ENCODE results near the gene INTS2. TPM values are rescaled to one million over a fixed set of nuclear protein-coding genes. Genes with fewer than 3 reads are reported as not detected.

The INTS2 gene
- total RNA-seq, 1 experiment from 2014 or later, result 17.5 TPM

- no peak overlapping the region for H2AFZ ChIP-seq
- H3K27ac ChIP-seq, result no peak overlapping the region
Observed at GRCh38 chr17:61843435-61843834, 84.3 kb downstream of the INTS2 start.

GRCh38 chr17:61842899-61843298 is 84.9 kb downstream of the INTS2 start:
- intact Hi-C loops (cut with micrococcal nuclease; ENCODE audit: unreplicated experiment), result no loop called here
- H3K79me2 ChIP-seq (ENCODE audit: low read depth), result no peaks in the 10 kb centered on the region
- no peak overlapping the region for H2AFZ ChIP-seq
- no peaks in the 10 kb centered on the region for H3K4me1 ChIP-seq (replicated peaks; ENCODE audit: insufficient read depth)
- no TSS peak for BruUV-seq (replicated peaks)
- TF ChIP-seq CTCF (conservative IDR thresholded peaks at IDR 0.05) (no peak), EZH2 (IDR thresholded peaks at IDR 0.05; ENCODE audit: low read depth) (no peak)
- 0 out of 2 replicates have a peak, but pooled peaks cover 4% of the 10 kb centered on the region for H3F3A ChIP-seq (ENCODE audit: insufficient read depth, low read depth)
- no peaks in the 10 kb centered on the region for H3K9me3 ChIP-seq (ENCODE audit: insufficient read depth, low read depth)
- H3K4me2 ChIP-seq, result no peak overlapping the region
- no peak overlapping the region for H3K4me3 ChIP-seq
- POLR2A ChIA-PET (ENCODE audit: unreplicated experiment), result interaction anchor here (0.5 kb wide), 1 partner anchor 221 kb away, joined by 3 read pairs; no protein-coding TSS in a partner anchor
- H4K20me1 ChIP-seq (ENCODE audit: insufficient read depth), result no peaks in the 10 kb centered on the region
- H3K27me3 ChIP-seq (ENCODE audit: insufficient read depth, low read depth), result no peaks in the 10 kb centered on the region
- H3K27ac ChIP-seq, result no peak overlapping the region
- 0 out of 2 replicates have a peak, but pooled peaks cover 3% of the 10 kb centered on the region for H3K36me3 ChIP-seq (ENCODE audit: low read depth)
- CTCF ChIA-PET, result no interaction called here
- H3K9me2 ChIP-seq (ENCODE audit: insufficient read depth), result no peaks in the 10 kb centered on the region
- DNase-seq, result no peak

More at GRCh38 chr17:61843435-61843834, 84.3 kb downstream of the INTS2 start:
- H3K4me1 ChIP-seq (replicated peaks; ENCODE audit: insufficient read depth), result no peaks in the 10 kb centered on the region
- 0 out of 2 replicates have a peak, but pooled peaks cover 3% of the 10 kb centered on the region for H3K36me3 ChIP-seq (ENCODE audit: low read depth)
- no peaks in the 10 kb centered on the region for H4K20me1 ChIP-seq (ENCODE audit: insufficient read depth)
- 0 out of 2 replicates have a peak, but pooled peaks cover 4% of the 10 kb centered on the region for H3F3A ChIP-seq (ENCODE audit: insufficient read depth, low read depth)
- DNase-seq, result no peak
- H3K4me3 ChIP-seq, result no peak overlapping the region
- BruUV-seq (replicated peaks), result no TSS peak
- TF ChIP-seq CTCF (conservative IDR thresholded peaks at IDR 0.05) (no peak), EZH2 (IDR thresholded peaks at IDR 0.05; ENCODE audit: low read depth) (no peak)
- CTCF ChIA-PET, result no interaction called here
- H3K9me3 ChIP-seq (ENCODE audit: insufficient read depth, low read depth), result no peaks in the 10 kb centered on the region
- POLR2A ChIA-PET (ENCODE audit: unreplicated experiment), result interaction anchor here (0.5 kb wide), 1 partner anchor 221 kb away, joined by 3 read pairs; no protein-coding TSS in a partner anchor
- H3K79me2 ChIP-seq (ENCODE audit: low read depth), result no peaks in the 10 kb centered on the region
- H3K9me2 ChIP-seq (ENCODE audit: insufficient read depth), result no peaks in the 10 kb centered on the region
- no peak overlapping the region for H3K4me2 ChIP-seq
- intact Hi-C loops (cut with micrococcal nuclease; ENCODE audit: unreplicated experiment), result no loop called here
- no peaks in the 10 kb centered on the region for H3K27me3 ChIP-seq (ENCODE audit: insufficient read depth, low read depth)

GRCh38 chr17:61839300-61839786 is 88.4 kb downstream of the INTS2 start:
- H4K20me1 ChIP-seq (ENCODE audit: insufficient read depth), result no peaks in the 10 kb centered on the region
- no peak overlapping the region for H2AFZ ChIP-seq
- no peak overlapping the region for H3K4me3 ChIP-seq
- H3K27me3 ChIP-seq (ENCODE audit: insufficient read depth, low read depth), result no peaks in the 10 kb centered on the region
- no peaks in the 10 kb centered on the region for H3K36me3 ChIP-seq (ENCODE audit: low read depth)
- H3K4me1 ChIP-seq (replicated peaks; ENCODE audit: insufficient read depth), result peaks cover 11% of the 10 kb centered on the region
- DNase-seq, result no peak
- TF ChIP-seq CTCF (conservative IDR thresholded peaks at IDR 0.05) (no peak), EZH2 (IDR thresholded peaks at IDR 0.05; ENCODE audit: low read depth) (no peak)
- H3K4me2 ChIP-seq, result no peak overlapping the region
- H3K79me2 ChIP-seq (ENCODE audit: low read depth), result no peaks in the 10 kb centered on the region
- no peaks in the 10 kb centered on the region for H3K9me3 ChIP-seq (ENCODE audit: insufficient read depth, low read depth)
- H3K9me2 ChIP-seq (ENCODE audit: insufficient read depth), result no peaks in the 10 kb centered on the region
- intact Hi-C loops (cut with micrococcal nuclease; ENCODE audit: unreplicated experiment), result loop anchor here (5.0 to 10.0 kb wide), 3 partner anchors 268 to 1095 kb away; no protein-coding TSS in a partner anchor
- 0 out of 2 replicates have a peak, but pooled peaks cover 4% of the 10 kb centered on the region for H3F3A ChIP-seq (ENCODE audit: insufficient read depth, low read depth)
- CTCF ChIA-PET, result interaction anchor here (0.6 kb wide), 1 partner anchor 264 kb away, joined by 5 read pairs; no protein-coding TSS in a partner anchor
- POLR2A ChIA-PET (ENCODE audit: unreplicated experiment), result no interaction called here
- no peak overlapping the region for H3K27ac ChIP-seq
- BruUV-seq (replicated peaks), result no TSS peak

Data from PC-9 (cell line).